HepG2 (cell line): Measurements from ENCODE around the gene MIER2. TPM values are rescaled to one million over a fixed set of nuclear protein-coding genes. Genes with fewer than 3 reads are reported as not detected.

ENCODE experiments used
- ATAC-seq: fragments of 200-7000 bp; cut with Tn5 transposase; 3 replicates; pipeline ENCODE4 v1.9.1; 2020; ENCODE audit warnings: mild to moderate bottlenecking, moderate library complexity
- BruUV-seq: library from RNA; stranded (reverse); fragments of 400-500 nt; replicated peaks from 2 replicates; lab custom pipeline; 2021; lab: Mats Ljungman, UMichigan
- CTCF ChIA-PET: fragments of 300-600 bp; formaldehyde crosslinking; extraction: SDS; loops from one replicate; lab custom pipeline; 2021; ENCODE audit warnings: low total read pairs, inconsistent platforms, low intra/inter-chr PET ratio; lab: Yijun Ruan, JAX
- POLR2A ChIA-PET: fragments of 350-600 bp; sonication (Branson Sonifier 250); formaldehyde crosslinking; loops from one replicate; lab custom pipeline; 2020; ENCODE audit warnings: antibody characterized with exemption, inconsistent platforms; lab: Yijun Ruan, JAX
- DNase-seq: peaks from one replicate; pipeline ENCODE4 v3.0.0-alpha.2; 2015; ENCODE audit warnings: low spot score
- FAIRE-seq: peaks from 3 replicates; lab custom pipeline; 2011; peaks lifted over from hg19 to GRCh38; lab: Jason Lieb, UNC
- H2AFZ ChIP-seq: one replicate; pipeline ENCODE4 v1.6.1; 2011; ENCODE audit warnings: low read length, inconsistent platforms
- H3K27ac ChIP-seq: fragments of 300-600 bp; 3 replicates; pipeline ENCODE4 v1.8.0; 2011; ENCODE audit warnings: mixed run types, mild to moderate bottlenecking, mixed read lengths, low read length, inconsistent platforms; ENCODE audit not compliant: insufficient read depth; ENCODE audit errors: extremely low read length
- H3K27me3 ChIP-seq, 2 experiments: fragments of 200-600 bp in 1 of 2; 2 replicates in 1 of 2; 3 replicates in 1 of 2; pipeline versions ENCODE4 v1.6.0 to v1.8.0; 2011; ENCODE audit warnings: low read length in 2 of 2, mild to moderate bottlenecking in 2 of 2, moderate library complexity in 2 of 2, inconsistent platforms in 1 of 2; ENCODE audit not compliant: insufficient read depth in 2 of 2, control insufficient read depth in 1 of 2
- H3K36me3 ChIP-seq, 2 experiments: fragments of 200-600 bp in 1 of 2; replicated peaks in 1 of 2; 2 replicates in 1 of 2; 3 replicates in 1 of 2; pipeline versions ENCODE4 v1.5.1 to v1.8.0; 2011; ENCODE audit warnings: low read length in 2 of 2, inconsistent platforms in 1 of 2; ENCODE audit not compliant: insufficient read depth in 2 of 2, control insufficient read depth in 1 of 2
- H3K4me1 ChIP-seq: 2 replicates; pipeline ENCODE4 v1.5.1; 2012; ENCODE audit warnings: low read length, inconsistent platforms; ENCODE audit not compliant: insufficient read depth
- H3K4me2 ChIP-seq: 2 replicates; pipeline ENCODE4 v1.6.0; 2011; ENCODE audit warnings: low read depth, low read length, inconsistent platforms
- H3K4me3 ChIP-seq, 3 experiments: fragments of 200-600 bp in 1 of 3; sonication (generic), shearing (Covaris generic) in 1 of 3; replicated peaks in 1 of 3; 2 replicates each; pipeline ENCODE4 v1.5.1; 2011 to 2016; ENCODE audit warnings: low read length in 3 of 3, inconsistent platforms in 2 of 3, low read depth in 2 of 3, mild to moderate bottlenecking in 2 of 3, control low read depth in 1 of 3, mixed read lengths in 1 of 3; ENCODE audit not compliant: insufficient read depth in 1 of 3
- H3K79me2 ChIP-seq: one replicate; pipeline ENCODE4 v1.6.1; 2011; ENCODE audit warnings: low read length, inconsistent platforms; ENCODE audit not compliant: insufficient read depth
- H3K9ac ChIP-seq: 2 replicates; pipeline ENCODE4 v1.6.0; 2011; ENCODE audit warnings: mild to moderate bottlenecking, low read depth, low read length, inconsistent platforms; ENCODE audit not compliant: insufficient read depth
- H3K9me3 ChIP-seq: 2 replicates; pipeline ENCODE4 v1.5.1; 2012; ENCODE audit warnings: mild to moderate bottlenecking, low read length
- H4K20me1 ChIP-seq: 2 replicates; pipeline ENCODE4 v1.6.0; 2011; ENCODE audit warnings: inconsistent platforms, mild to moderate bottlenecking, low read length, moderate library complexity; ENCODE audit not compliant: insufficient read depth
- BCL6 ChIP-seq: IDR thresholded peaks from 2 replicates; pipeline ENCODE4 v1.6.1; 2016; ENCODE audit warnings: missing genetic modification reagents, missing compliant biosample characterization
- KDM1A ChIP-seq: IDR thresholded peaks from 2 replicates; pipeline ENCODE4 v1.6.1; 2016; ENCODE audit warnings: missing compliant biosample characterization
- PPARG ChIP-seq: conservative IDR thresholded peaks from 2 replicates; pipeline ENCODE4 v1.6.1; 2016; ENCODE audit warnings: missing biosample characterization, missing genetic modification reagents
- STAT6 ChIP-seq: sonication (generic); formaldehyde crosslinking; IDR thresholded peaks from 2 replicates; pipeline ENCODE4 v1.4.0; 2020; ENCODE audit warnings: missing genetic modification reagents, mild to moderate bottlenecking, borderline replicate concordance
- ZFP36 ChIP-seq: fragments of 150-350 bp; IDR thresholded peaks from 2 replicates; pipeline ENCODE4 v1.6.1; 2018; ENCODE audit warnings: borderline replicate concordance, low read length, low read depth; ENCODE audit not compliant: partially characterized antibody
- ZMYM3 ChIP-seq: sonication (generic); formaldehyde crosslinking; IDR thresholded peaks from 2 replicates; pipeline ENCODE4 v1.5.1; 2020; ENCODE audit warnings: mild to moderate bottlenecking, missing genetic modification reagents
- WGBS: methylation state at CpG from one replicate; pipeline ENCODE4 v1.1.6; 2017; ENCODE audit warnings: low lambda C conversion rate; 5-methylcytosine and 5-hydroxymethylcytosine counted together
- in situ Hi-C: cut with HindIII; loops from 2 replicates; pipeline ENCODE4 v1.10.0; 2017; ENCODE audit warnings: low pct_unique_long_range_greater_than_20kb; ENCODE audit not compliant: extremely low pct_ligation_motif_present
- intact Hi-C: fragments of 100-400 bp; cut with micrococcal nuclease; formaldehyde crosslinking; loops from one replicate; pipeline ENCODE4 v1.10.0; 2022; ENCODE audit not compliant: unreplicated experiment
- polyA plus RNA-seq, 8 experiments: library from polyadenylated mRNA; depleted of rRNA in 3 of 8; stranded (reverse) in 7 of 8; unstranded in 1 of 8; fragments of >200 nt; fragmentation: Illumina TruSeq in 4 of 8; extraction: Trizol in 4 of 8; gene quantifications; 2 replicates each; pipeline versions ENCODE4 v1.2.1 to v1.2.3, GENCODE V29; 2011 to 2016; ENCODE audit warnings: low read depth in 4 of 8, missing spikeins in 1 of 8, mixed read lengths in 1 of 8; ENCODE audit not compliant: insufficient read depth in 1 of 8
- total RNA-seq, 5 experiments: library from RNA; depleted of rRNA; stranded (reverse); fragments of >200 nt; fragmentation: Illumina TruSeq; extraction: Trizol; gene quantifications; 2 replicates each; pipeline ENCODE4 v1.2.3, GENCODE V29; 2016; ENCODE audit warnings: low read depth in 1 of 5
- TF ChIP-seq, protein P1 (sequence below): sonication (generic); formaldehyde crosslinking; IDR thresholded peaks from 2 replicates; pipeline ENCODE4 v1.8.1; 2023; ENCODE audit warnings: missing genetic modification reagents, mild to moderate bottlenecking, borderline replicate concordance

Gene MIER2
- total and polyA plus RNA-seq, 2 of the 13 experiments (the other 11 are each of a cell fraction or from before 2014, with no cell fraction given) = 9.6 to 25.7 TPM

DNA sequence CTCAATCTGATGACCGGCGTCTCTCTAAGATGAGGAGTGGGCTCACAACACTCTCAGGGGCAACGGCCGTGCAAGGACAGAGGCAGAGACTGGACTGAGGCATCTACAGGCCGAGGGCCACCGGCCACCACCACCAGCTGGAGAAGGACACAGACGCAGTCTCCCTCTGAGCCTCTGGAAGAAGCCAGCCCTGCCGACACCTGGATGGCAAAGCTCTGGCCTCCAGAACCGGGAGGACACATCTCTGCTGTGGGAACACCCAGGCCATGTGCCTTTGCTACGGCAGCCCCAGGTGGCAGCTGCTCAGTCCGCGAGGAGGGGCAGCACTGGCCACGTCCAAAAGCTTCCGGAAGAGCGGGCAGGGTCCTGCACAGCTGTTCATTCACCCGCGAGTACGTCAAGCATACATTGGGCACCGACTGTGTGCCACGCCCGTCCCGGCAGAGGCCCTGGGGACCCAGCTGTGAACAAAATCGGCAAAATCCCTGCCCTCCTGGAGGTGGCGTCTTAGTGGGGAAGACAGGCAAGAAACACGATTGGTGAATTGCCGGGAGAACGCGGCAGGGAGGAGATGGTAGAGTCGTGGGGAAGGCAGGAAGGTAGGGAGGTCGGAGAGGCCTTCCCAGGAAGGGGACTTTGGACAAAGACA, 47.3 kb upstream of the MIER2 start:
- ChIA-PET POLR2A (no interaction called here), CTCF (no interaction called here)
- no peaks in the 10 kb centered on the region for H4K20me1 ChIP-seq
- peaks cover 20 to 50% of the 10 kb centered on the region in 2 experiments; a peak in 4 of 5 replicates for H3K27me3 ChIP-seq
- H2AFZ ChIP-seq = no peak overlapping the region
- no peak overlapping the region for H3K27ac ChIP-seq
- H3K9ac ChIP-seq = no peak overlapping the region
- intact Hi-C loops (no loop called here), in situ Hi-C loops (no loop called here)
- H3K4me2 ChIP-seq = no peak overlapping the region
- no peak overlapping the region for H3K4me3 ChIP-seq
- H3K9me3 ChIP-seq = peaks cover 8% of the 10 kb centered on the region
- DNase-seq (no peak), ATAC-seq (no peak), FAIRE-seq (no peak)
- no peaks in the 10 kb centered on the region for H3K36me3 ChIP-seq
- 37% methylated on average over 23 of the region's 30 CpGs for WGBS
- no peaks in the 10 kb centered on the region for H3K4me1 ChIP-seq
- no peaks in the 10 kb centered on the region for H3K79me2 ChIP-seq
- TF ChIP-seq ZMYM3 (CRISPR knock-in tag) (no peak), KDM1A (CRISPR knock-in tag) (no peak), BCL6 (no peak), PPARG (CRISPR knock-in tag) (no peak), ZFP36 (no peak), STAT6 (CRISPR knock-in tag) (no peak)
- TF ChIP-seq, protein P1, sequence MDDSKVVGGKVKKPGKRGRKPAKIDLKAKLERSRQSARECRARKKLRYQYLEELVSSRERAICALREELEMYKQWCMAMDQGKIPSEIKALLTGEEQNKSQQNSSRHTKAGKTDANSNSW (CRISPR knock-in tag) = no peak
- TF ChIP-seq, all 625 proteins: peak for 0
- BruUV-seq = no TSS peak
